Tibial artery (tissue), 4 donors: ENCODE measurements around the gene PIP5K1C.

Experiments used
- DNase-seq, 2 donors: peaks; one replicate each; pipeline ENCODE4 v3.0.0-alpha.2; 2019
- H3K27ac ChIP-seq, 2 donors: fragments of 200-600 bp; sonication (generic) in 1 of 2; 1 replicate in 1 of 2; 2 replicates in 1 of 2; pipeline ENCODE4 v1.5.1; 2018 to 2019; ENCODE audit warnings: mild to moderate bottlenecking in 1 of 2
- H3K27me3 ChIP-seq, 2 donors: fragments of 200-600 bp; sonication (generic) in 1 of 2; one replicate each; pipeline versions ENCODE4 v1.5.1 to v1.6.0; 2016 to 2019
- H3K36me3 ChIP-seq, 3 donors: fragments of 200-600 bp; sonication (generic) in 2 of 3; one replicate each; pipeline ENCODE4 v1.5.1; 2016 to 2019; ENCODE audit warnings: mild to moderate bottlenecking in 2 of 3
- H3K4me1 ChIP-seq, 4 donors: fragments of 200-600 bp; sonication (generic) in 2 of 4; 1 replicate in 3 of 4; 2 replicates in 1 of 4; pipeline ENCODE4 v1.5.1; 2016 to 2019
- H3K4me3 ChIP-seq, 2 donors: fragments of 200-600 bp; sonication (generic) in 1 of 2; 1 replicate in 1 of 2; 2 replicates in 1 of 2; pipeline ENCODE4 v1.5.1; 2018 to 2019; ENCODE audit warnings: mild to moderate bottlenecking in 2 of 2
- H3K9me3 ChIP-seq, 3 donors: fragments of 200-600 bp; sonication (generic) in 1 of 3; one replicate each; pipeline ENCODE4 v1.5.1; 2016 to 2019
- intact Hi-C: fragments of 100-400 bp; cut with DNase I; formaldehyde crosslinking; loops from one replicate; pipeline ENCODE4 v1.15.0; 2023; ENCODE audit warnings: low total_unique reads
- TF ChIP-seq, protein P1 (sequence below), 2 experiments: fragments of 200-600 bp in 1 of 2; fragments of 450-650 bp in 1 of 2; IDR thresholded peaks; one replicate each; pipeline ENCODE4 v1.5.1; 2017 to 2019; ENCODE audit warnings: antibody characterized with exemption in 2 of 2, mild to moderate bottlenecking in 1 of 2, moderate library complexity in 1 of 2

The PIP5K1C gene

DNA sequence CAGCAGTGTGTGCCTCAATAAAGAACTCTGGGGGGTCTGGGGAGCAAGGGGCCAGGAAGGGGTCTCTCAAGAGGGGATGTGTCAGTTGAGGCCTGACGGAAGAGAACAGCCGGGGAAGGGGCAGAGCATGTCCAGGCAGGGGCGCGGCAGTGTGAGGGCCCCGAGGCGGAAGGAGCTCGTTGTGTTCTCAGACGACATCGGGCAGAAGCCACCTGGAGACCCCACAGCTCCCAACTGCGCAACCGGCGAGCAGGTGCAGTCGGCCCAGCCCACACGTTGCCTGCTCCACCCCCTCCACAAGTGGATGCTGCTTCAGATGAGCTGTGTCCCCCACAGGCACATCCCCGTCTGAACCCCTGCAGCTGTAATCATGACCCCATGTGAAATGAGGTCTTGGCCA lies 78.6 kb downstream of the PIP5K1C start:
- Histone ChIP-seq H3K4me3 (no peak overlapping the region), H3K27ac (no peak overlapping the region), H3K4me1 (peaks cover 0 to 34% (median 28%) of the 10 kb centered on the region in 4 donors), H3K36me3 (peaks cover 15 to 68% (median 46%) of the 10 kb centered on the region in 3 donors), H3K27me3 (no peaks in the 10 kb centered on the region), H3K9me3 (no peaks in the 10 kb centered on the region)
- intact Hi-C loops, result no loop called here
- DNase-seq, result no peak
- TF ChIP-seq, protein P1, sequence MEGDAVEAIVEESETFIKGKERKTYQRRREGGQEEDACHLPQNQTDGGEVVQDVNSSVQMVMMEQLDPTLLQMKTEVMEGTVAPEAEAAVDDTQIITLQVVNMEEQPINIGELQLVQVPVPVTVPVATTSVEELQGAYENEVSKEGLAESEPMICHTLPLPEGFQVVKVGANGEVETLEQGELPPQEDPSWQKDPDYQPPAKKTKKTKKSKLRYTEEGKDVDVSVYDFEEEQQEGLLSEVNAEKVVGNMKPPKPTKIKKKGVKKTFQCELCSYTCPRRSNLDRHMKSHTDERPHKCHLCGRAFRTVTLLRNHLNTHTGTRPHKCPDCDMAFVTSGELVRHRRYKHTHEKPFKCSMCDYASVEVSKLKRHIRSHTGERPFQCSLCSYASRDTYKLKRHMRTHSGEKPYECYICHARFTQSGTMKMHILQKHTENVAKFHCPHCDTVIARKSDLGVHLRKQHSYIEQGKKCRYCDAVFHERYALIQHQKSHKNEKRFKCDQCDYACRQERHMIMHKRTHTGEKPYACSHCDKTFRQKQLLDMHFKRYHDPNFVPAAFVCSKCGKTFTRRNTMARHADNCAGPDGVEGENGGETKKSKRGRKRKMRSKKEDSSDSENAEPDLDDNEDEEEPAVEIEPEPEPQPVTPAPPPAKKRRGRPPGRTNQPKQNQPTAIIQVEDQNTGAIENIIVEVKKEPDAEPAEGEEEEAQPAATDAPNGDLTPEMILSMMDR (IDR thresholded peaks at IDR 0.05), result no peak

DNA sequence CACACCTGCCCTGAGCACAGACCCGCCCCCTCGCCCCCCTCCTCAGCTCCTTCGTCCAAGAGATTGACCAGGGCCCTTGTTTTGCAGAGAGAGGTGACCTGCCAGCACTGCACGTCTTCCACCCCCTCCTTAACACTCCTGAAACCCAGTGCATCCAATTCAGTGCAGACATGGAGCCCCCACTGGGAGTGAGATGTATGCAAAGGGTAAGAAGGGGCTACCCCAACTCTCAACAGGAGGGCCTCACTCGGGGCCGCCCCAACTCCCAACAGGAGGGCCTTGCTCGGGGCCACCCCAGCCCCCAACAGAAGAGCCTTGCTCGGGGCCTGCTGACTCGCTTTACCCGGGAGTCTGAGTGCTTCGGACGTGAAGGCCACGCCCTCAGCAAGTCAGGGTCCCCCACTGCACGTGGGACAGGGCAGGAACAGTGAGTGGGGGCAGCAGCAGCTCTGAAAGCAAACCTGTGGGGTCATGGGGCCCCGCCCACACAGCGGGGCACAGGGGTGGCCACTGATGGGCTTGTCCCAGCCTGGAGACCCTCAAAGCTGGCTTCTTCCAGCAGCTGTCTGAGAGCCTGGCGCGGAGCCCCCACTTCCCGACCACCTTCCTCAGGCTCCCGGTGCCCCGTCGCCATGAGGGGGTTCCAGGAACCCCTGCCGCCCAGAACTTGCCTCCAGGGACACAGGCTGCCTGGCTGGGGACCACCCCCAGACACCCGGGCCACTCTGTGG lies 79.3 kb downstream of the PIP5K1C start:
- no peak for DNase-seq
- Histone ChIP-seq H3K27me3 (no peaks in the 10 kb centered on the region), H3K9me3 (no peaks in the 10 kb centered on the region), H3K4me3 (no peak overlapping the region), H3K36me3 (peaks cover 15 to 75% (median 46%) of the 10 kb centered on the region in 3 donors), H3K27ac (no peak overlapping the region), H3K4me1 (peaks cover 0 to 31% (median 27%) of the 10 kb centered on the region in 4 donors)
- intact Hi-C loops, result no loop called here
- TF ChIP-seq, protein P1 (IDR thresholded peaks at IDR 0.05), result no peak

DNA sequence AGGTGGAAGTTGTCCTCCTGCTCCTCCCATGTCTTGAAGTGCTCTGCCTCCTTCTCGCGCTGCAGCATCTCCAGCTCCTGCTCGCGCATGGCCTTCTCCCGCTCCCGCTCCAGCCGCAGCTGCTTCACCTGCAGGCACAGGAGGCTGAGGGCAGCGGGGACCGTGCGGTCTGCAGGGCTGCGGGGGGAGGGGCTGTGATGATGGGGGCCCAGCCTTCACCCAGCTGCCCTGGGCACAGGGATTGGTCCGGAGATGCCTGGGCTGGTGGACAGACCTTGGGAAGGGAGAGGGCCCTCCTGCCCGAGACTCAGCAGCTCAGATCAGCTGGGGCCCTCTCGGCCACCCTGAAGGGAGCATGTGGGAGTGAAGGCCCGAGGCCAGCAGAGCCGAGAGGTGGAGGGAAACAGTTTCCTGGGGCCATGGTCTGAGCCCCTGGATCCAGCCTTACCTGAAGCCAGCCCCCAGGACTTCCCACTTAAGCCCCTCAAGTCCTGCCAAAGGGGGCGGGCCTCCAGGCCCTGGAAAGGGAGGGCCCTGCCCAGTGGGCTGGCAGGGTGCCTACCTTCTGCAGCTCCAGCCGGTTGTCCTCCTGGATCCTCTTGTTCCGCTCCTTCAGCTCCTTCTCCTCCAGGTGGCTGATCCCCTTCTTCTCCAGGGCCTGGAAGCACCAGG lies 80.0 kb downstream of the PIP5K1C start:
- no peak overlapping the region for H3K4me3 ChIP-seq
- H3K9me3 ChIP-seq, result no peaks in the 10 kb centered on the region
- no peak overlapping the region for H3K27ac ChIP-seq
- TF ChIP-seq, protein P1 (IDR thresholded peaks at IDR 0.05), result no peak
- intact Hi-C loops, result no loop called here
- H3K36me3 ChIP-seq, result peaks cover 15 to 82% (median 46%) of the 10 kb centered on the region in 3 donors
- no peak for DNase-seq
- peaks cover 0 to 24% (median 20%) of the 10 kb centered on the region in 4 donors for H3K4me1 ChIP-seq
- H3K27me3 ChIP-seq, result no peaks in the 10 kb centered on the region

DNA sequence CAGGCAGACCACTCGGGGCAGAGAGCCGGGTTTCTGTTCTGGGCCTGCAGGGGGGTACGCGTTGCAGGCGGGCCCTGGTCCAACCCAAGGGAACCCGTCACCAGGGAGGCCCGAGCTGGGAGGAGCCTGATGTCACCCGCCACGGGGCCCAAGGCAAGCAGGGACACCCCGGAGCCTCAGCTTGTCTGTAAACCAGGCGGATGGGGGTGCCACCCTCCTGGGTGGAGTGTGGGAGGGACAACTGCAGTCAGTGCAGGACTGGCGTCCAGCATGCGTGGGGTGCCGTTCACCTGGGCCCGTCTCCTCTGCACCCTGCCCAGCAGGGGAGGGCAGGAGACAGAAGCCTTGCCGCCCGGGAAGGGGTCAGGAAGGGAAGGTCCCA lies 80.6 kb downstream of the PIP5K1C start:
- TF ChIP-seq, protein P1 (IDR thresholded peaks at IDR 0.05), result no peak
- Histone ChIP-seq H3K4me3 (no peak overlapping the region), H3K9me3 (no peaks in the 10 kb centered on the region), H3K27me3 (no peaks in the 10 kb centered on the region), H3K4me1 (peaks cover 0 to 17% (median 14%) of the 10 kb centered on the region in 4 donors), H3K27ac (no peak overlapping the region), H3K36me3 (peaks cover 15 to 88% (median 46%) of the 10 kb centered on the region in 3 donors)
- DNase-seq, result no peak
- intact Hi-C loops, result loop anchor here (2.0 to 5.0 kb wide), 2 partner anchors 33 to 42 kb away; no protein-coding TSS in a partner anchor

DNA sequence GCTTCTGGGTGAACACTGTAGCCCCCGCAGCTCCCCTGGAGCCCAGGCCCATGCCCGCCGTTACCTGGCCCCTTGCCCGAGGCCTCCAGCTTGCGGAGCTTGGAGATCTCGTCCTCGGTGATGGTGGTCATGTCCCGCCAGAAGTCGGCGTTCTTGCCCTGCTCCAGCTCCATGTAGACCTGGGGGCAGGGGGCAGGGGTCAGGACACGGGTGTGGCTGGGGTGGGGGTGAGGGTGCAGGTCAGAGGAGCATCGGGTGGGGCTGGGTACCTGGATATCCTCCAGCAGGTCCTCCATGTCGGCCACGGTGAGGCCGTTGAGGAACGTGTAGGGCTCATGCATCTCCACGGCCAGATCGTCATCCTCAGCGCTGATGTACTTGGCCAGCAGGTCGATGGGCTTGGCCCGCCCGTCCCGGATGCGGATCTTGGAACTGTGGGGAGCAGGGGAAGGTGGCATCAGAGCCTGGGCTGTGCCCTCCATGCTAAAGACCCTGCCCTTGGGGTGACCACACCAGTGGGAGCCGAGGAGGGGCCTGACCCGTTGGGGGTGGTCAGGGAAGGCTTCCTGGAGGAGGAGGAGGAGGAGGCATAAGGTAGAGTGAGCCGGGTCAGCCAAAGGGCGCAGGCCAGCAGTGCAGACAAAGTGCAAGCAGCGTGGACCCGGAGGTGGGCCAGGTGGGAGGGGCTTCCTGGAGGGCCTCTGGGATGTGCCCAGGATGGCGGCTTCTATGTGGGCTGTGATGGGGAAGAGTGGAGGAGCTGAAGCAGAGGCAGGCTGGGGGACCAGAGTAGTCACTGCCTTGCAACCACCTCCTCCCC lies 81.2 kb downstream of the PIP5K1C start:
- intact Hi-C loops, result loop anchor here (1.0 to 5.0 kb wide), 3 partner anchors 32 to 74 kb away; no protein-coding TSS in a partner anchor
- Histone ChIP-seq H3K9me3 (no peaks in the 10 kb centered on the region), H3K36me3 (peaks cover 15 to 94% (median 46%) of the 10 kb centered on the region in 3 donors), H3K27ac (no peak overlapping the region), H3K4me3 (no peak overlapping the region), H3K27me3 (no peaks in the 10 kb centered on the region), H3K4me1 (peaks cover 0 to 11% (median 8%) of the 10 kb centered on the region in 4 donors)
- TF ChIP-seq, protein P1 (IDR thresholded peaks at IDR 0.05), result no peak
- no peak for DNase-seq
